GM12872 (cell line): ENCODE data around the gene TCAF2.
"Not testable (repeated sequence)": the region's sequence is repeated elsewhere in the genome, so short reads cannot be mapped to it uniquely, and the experiment has no call there.

Source experiments
- TF ChIP-seq, protein P1 (sequence below): IDR thresholded peaks from 3 replicates; pipeline ENCODE4 v1.5.1; 2011; ENCODE audit warnings: low read depth, mild to moderate bottlenecking, low read length, moderate library complexity; ENCODE audit not compliant: insufficient read depth

The TCAF2 gene

DNA sequence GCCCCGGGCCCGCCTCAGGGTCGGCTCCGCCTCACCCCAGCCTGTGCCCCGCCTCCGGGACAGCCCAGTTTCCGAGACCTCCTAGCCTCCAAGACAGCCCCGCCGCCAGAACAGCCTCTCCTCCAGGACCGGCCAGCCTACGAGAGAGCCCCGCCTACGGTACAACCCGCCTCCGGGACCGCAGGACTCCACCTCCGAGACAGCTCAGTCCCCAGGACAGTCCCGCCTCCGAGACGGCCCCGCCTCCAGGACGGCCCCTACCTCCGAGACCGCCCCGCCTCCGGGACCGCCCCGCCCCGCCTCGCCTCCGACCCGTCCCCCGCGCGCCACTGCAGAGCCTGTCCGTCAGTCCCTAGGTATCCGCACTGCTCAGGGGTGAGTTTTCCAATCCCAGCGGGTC is at the start of gene TCAF2:
Gene TCAF2, plus strand, starts transcription at position 329 of the 400 bp plus-strand sequence.
- TF ChIP-seq, protein P1, sequence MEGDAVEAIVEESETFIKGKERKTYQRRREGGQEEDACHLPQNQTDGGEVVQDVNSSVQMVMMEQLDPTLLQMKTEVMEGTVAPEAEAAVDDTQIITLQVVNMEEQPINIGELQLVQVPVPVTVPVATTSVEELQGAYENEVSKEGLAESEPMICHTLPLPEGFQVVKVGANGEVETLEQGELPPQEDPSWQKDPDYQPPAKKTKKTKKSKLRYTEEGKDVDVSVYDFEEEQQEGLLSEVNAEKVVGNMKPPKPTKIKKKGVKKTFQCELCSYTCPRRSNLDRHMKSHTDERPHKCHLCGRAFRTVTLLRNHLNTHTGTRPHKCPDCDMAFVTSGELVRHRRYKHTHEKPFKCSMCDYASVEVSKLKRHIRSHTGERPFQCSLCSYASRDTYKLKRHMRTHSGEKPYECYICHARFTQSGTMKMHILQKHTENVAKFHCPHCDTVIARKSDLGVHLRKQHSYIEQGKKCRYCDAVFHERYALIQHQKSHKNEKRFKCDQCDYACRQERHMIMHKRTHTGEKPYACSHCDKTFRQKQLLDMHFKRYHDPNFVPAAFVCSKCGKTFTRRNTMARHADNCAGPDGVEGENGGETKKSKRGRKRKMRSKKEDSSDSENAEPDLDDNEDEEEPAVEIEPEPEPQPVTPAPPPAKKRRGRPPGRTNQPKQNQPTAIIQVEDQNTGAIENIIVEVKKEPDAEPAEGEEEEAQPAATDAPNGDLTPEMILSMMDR = not testable (repeated sequence)

DNA sequence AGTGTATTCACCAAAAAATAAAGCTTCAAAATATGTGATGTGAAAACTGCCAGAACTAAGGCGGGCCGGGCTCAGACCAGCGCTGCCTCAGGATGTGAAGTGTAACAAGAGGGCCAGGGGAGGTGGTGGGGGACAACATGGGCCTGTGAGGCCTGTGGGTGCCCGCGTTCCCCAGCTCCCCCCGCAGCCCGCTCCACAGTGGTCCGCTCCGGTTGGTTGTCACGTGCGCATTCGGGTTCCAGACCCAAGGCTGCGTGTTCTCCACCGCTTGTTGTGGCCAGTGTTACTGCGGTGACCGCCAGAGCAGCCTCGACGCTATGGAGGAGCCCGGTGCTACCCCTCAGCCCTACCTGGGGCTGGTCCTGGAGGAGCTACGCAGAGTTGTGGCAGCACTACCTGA is 49.3 kb upstream of the TCAF2 start, which contains the start of gene CTAGE15:
Gene CTAGE15, plus strand, starts transcription at position 301 of the 400 bp plus-strand sequence. Its CDS starts 17 bp downstream, at position 318.
- TF ChIP-seq, protein P1 = not testable (repeated sequence)
